ENCODE results near the gene CDK5R1. TPM values are rescaled to one million over a fixed set of nuclear protein-coding genes. Genes with fewer than 3 reads are reported as not detected.

The CDK5R1 gene
- total and polyA plus RNA-seq, 2 donors (not counting 1 experiment from before 2014, with no cell fraction given), result 2.4 to 6.2 TPM

DNA sequence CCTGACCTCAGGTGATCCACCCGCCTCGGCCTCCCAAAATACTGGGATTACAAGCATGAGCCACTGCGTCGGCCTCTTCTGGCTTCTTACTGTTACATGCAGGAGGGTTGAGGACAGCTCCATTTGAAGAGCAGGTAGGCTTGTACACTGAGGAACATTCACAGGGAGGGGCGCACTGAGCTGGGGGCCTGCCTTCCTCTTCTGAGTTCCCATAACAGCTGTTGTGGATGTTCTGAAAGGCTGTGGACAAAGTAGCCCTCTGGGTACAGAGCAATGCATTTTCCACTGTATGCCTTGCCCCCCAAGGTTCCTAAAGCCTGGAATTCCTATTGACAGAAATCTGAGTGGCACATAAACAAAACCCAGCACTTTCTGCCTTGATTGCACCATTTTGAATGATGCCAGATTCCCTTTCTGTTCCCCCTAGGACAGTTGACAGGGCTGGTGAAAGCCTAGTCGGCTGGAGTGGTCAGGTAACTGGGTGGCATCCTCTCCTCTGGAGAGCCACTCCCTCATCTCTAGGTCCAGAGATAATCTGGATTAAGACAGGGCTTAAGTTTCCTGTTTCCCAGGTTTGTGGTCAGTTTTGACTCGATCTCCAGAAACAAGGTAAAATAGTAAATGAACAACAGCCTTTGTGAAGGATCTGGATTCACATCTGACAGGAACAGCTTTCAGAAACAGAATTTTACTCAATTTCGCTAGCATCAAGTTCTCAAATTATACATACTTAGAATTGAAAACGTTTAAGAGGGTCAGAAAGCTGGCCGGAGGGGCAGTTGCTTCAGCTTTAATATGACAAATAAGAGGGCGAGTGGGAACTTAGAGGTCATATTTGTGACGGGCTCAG, 1.3 kb upstream of the CDK5R1 start:
- WGBS (ENCODE audit: insufficient coverage), result 97% methylated on average over 5 of the region's 12 CpGs
- peaks cover 11% of the 10 kb centered on the region for H4K20me1 ChIP-seq (ENCODE audit: control insufficient read depth, insufficient read depth, low read length, poor library complexity, severe bottlenecking)
- H3K4me1 Mint-ChIP-seq, result peaks cover 43% of the 10 kb centered on the region
- H3K27me3 Mint-ChIP-seq, result no peaks in the 10 kb centered on the region
- no peak for TF ChIP-seq EZH2 (IDR thresholded peaks at IDR 0.05; ENCODE audit: borderline replicate concordance, insufficient read depth, low read depth, low read length, poor library complexity, severe bottlenecking)
- TF ChIP-seq, protein P1, sequence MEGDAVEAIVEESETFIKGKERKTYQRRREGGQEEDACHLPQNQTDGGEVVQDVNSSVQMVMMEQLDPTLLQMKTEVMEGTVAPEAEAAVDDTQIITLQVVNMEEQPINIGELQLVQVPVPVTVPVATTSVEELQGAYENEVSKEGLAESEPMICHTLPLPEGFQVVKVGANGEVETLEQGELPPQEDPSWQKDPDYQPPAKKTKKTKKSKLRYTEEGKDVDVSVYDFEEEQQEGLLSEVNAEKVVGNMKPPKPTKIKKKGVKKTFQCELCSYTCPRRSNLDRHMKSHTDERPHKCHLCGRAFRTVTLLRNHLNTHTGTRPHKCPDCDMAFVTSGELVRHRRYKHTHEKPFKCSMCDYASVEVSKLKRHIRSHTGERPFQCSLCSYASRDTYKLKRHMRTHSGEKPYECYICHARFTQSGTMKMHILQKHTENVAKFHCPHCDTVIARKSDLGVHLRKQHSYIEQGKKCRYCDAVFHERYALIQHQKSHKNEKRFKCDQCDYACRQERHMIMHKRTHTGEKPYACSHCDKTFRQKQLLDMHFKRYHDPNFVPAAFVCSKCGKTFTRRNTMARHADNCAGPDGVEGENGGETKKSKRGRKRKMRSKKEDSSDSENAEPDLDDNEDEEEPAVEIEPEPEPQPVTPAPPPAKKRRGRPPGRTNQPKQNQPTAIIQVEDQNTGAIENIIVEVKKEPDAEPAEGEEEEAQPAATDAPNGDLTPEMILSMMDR (IDR thresholded peaks at IDR 0.05), result no peak
- H3K4me1 ChIP-seq (ENCODE audit: control insufficient read depth in 2 of 2, insufficient read depth in 2 of 2, low read length in 2 of 2), result peaks cover 41 to 44% of the 10 kb centered on the region in 2 donors
- DNase-seq (peak; percentile 21), ATAC-seq (ENCODE audit: low read depth) (no peak)
- ChIA-PET POLR2A (interaction anchor here (0.5 to 0.6 kb wide), 2 partner anchors 38 to 143 kb away, joined by 3 to 11 read pairs; no protein-coding TSS in a partner anchor), CTCF (interaction anchor here (1.2 to 10.2 kb wide), 14 partner anchors 11 to 392 kb away, joined by 3 to 139 read pairs (median 7); partner anchors contain the start of gene MYO1D)
- H3K4me3 Mint-ChIP-seq, result peak overlapping the region; percentile 78
- no peaks in the 10 kb centered on the region for H3K9me3 Mint-ChIP-seq (ENCODE audit: insufficient read depth)
- peaks cover 0 to 25% of the 10 kb centered on the region in 2 experiments for H3K36me3 ChIP-seq (replicated peaks in 1 of 2; ENCODE audit: control extremely low read depth in 1 of 2, control insufficient read depth in 1 of 2, extremely low read depth in 1 of 2, insufficient read depth in 2 of 2, low read length in 1 of 2)
- H3K27ac ChIP-seq (ENCODE audit: low read length in 2 of 2), result peak overlapping the region in 1 of 2 donors; percentile 69
- H3K4me2 ChIP-seq (replicated peaks; ENCODE audit: low read depth, low read length, poor library complexity, severe bottlenecking), result peak overlapping the region; percentile 96
- peak overlapping the region; percentile 54 for H3K9ac ChIP-seq (ENCODE audit: low read length)
- H3K79me2 ChIP-seq (ENCODE audit: control insufficient read depth, insufficient read depth, low read length), result peaks cover 32% of the 10 kb centered on the region
- H2AFZ ChIP-seq (ENCODE audit: insufficient read depth, low read depth, low read length, poor library complexity, severe bottlenecking), result peak overlapping the region; percentile 77
- no peaks in the 10 kb centered on the region for H3K9me3 ChIP-seq (ENCODE audit: control extremely low read depth in 1 of 3, control insufficient read depth in 2 of 3, insufficient read depth in 1 of 3, low read length in 2 of 3)
- H3K27ac Mint-ChIP-seq, result peak overlapping the region; percentile 73
- H3K27me3 ChIP-seq (replicated peaks in 1 of 4; ENCODE audit: control extremely low read depth in 1 of 4, control insufficient read depth in 3 of 4, insufficient read depth in 4 of 4, low read length in 3 of 4), result no peaks in the 10 kb centered on the region
- intact Hi-C loops (cut with micrococcal nuclease), result loop anchor here (10.0 kb wide), 1 partner anchor 389 kb away; the partner anchor contains the start of gene MYO1D
- H3K4me3 ChIP-seq (ENCODE audit: control extremely low read depth in 1 of 5, extremely low read depth in 1 of 5, insufficient read depth in 1 of 5, low read depth in 2 of 5, low read length in 4 of 5), result no peak overlapping the region
